Measurements from ENCODE around the gene HSDL1.

The HSDL1 gene

GRCh38 chr16:84088695-84089395, 56.1 kb downstream of the HSDL1 start:
- peak; percentile 44 for DNase-seq (ENCODE audit: low read depth)
- TF ChIP-seq POLR2A (IDR thresholded peaks at IDR 0.05; ENCODE audit: extremely low read depth, insufficient read length) (no peak), MAX (IDR thresholded peaks at IDR 0.05; ENCODE audit: low read depth, low read length) (peak; percentile 13; the same call in 1 of the 2 replicates), MYC (IDR thresholded peaks at IDR 0.05; ENCODE audit: low read depth, low read length) (no peak)
- TF ChIP-seq, protein P1, sequence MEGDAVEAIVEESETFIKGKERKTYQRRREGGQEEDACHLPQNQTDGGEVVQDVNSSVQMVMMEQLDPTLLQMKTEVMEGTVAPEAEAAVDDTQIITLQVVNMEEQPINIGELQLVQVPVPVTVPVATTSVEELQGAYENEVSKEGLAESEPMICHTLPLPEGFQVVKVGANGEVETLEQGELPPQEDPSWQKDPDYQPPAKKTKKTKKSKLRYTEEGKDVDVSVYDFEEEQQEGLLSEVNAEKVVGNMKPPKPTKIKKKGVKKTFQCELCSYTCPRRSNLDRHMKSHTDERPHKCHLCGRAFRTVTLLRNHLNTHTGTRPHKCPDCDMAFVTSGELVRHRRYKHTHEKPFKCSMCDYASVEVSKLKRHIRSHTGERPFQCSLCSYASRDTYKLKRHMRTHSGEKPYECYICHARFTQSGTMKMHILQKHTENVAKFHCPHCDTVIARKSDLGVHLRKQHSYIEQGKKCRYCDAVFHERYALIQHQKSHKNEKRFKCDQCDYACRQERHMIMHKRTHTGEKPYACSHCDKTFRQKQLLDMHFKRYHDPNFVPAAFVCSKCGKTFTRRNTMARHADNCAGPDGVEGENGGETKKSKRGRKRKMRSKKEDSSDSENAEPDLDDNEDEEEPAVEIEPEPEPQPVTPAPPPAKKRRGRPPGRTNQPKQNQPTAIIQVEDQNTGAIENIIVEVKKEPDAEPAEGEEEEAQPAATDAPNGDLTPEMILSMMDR (IDR thresholded peaks at IDR 0.05; ENCODE audit: low read depth, low read length), result no peak
- H3K4me3 ChIP-seq (ENCODE audit: low read depth, low read length), result no peak overlapping the region

DNA sequence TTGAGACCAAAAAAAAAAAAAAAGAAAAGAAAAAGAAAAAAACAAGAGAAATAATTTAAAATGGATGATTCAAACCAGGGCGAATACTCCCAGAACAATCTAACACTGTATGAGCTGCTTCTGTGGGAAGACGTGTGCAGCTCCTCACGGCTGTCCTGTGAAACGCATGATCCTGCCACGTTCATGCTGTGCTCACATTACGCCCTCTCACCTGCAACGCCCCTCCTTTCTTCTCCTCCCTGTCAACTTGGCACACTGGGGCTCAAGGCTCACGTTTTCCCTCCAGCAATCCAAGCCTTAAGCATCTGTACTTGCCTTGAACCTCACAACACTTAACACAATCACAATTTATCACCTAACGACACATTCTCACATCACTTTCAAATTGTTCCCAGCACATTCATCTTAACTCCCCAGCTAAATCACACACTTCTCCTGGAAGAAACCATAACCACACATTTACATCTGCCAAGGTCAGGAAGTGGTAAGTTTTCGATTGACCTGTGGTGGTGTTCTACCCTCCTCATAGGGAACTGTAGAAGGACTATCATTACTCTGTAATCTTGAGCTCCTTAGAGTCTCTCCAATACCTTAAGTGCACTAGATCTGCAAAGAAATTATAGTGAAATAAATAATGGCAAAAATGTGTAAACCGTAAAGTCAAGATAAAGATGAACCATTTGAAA, 57.4 kb downstream of the HSDL1 start:
- TF ChIP-seq MAX (IDR thresholded peaks at IDR 0.05; ENCODE audit: low read depth, low read length), result no peak
- TF ChIP-seq, protein P1 (IDR thresholded peaks at IDR 0.05; ENCODE audit: low read depth, low read length), result no peak
- no peak for TF ChIP-seq POLR2A (IDR thresholded peaks at IDR 0.05; ENCODE audit: extremely low read depth, insufficient read length)
- no peak for TF ChIP-seq MYC (IDR thresholded peaks at IDR 0.05; ENCODE audit: low read depth, low read length)
- DNase-seq (ENCODE audit: low read depth), result peak; percentile 56

GRCh38 chr16:84087001-84087400, 58.0 kb downstream of the HSDL1 start:
- no peak overlapping the region for H3K4me3 ChIP-seq (ENCODE audit: low read depth, low read length)
- DNase-seq (ENCODE audit: low read depth), result no peak
- no peak for TF ChIP-seq MYC (IDR thresholded peaks at IDR 0.05; ENCODE audit: low read depth, low read length)
- TF ChIP-seq, protein P1 (IDR thresholded peaks at IDR 0.05; ENCODE audit: low read depth, low read length), result no peak
- no peak for TF ChIP-seq POLR2A (IDR thresholded peaks at IDR 0.05; ENCODE audit: extremely low read depth, insufficient read length)
- TF ChIP-seq MAX (IDR thresholded peaks at IDR 0.05; ENCODE audit: low read depth, low read length), result no peak

More for the DNA sequence above, 57.4 kb downstream of the HSDL1 start:
- no peak overlapping the region for H3K4me3 ChIP-seq (ENCODE audit: low read depth, low read length)

GRCh38 chr16:84086341-84086740, 58.6 kb downstream of the HSDL1 start:
- TF ChIP-seq MAX (IDR thresholded peaks at IDR 0.05; ENCODE audit: low read depth, low read length) (no peak), MYC (IDR thresholded peaks at IDR 0.05; ENCODE audit: low read depth, low read length) (no peak), POLR2A (IDR thresholded peaks at IDR 0.05; ENCODE audit: extremely low read depth, insufficient read length) (no peak)
- TF ChIP-seq, protein P1 (IDR thresholded peaks at IDR 0.05; ENCODE audit: low read depth, low read length), result no peak
- DNase-seq (ENCODE audit: low read depth), result peak; percentile 37
- H3K4me3 ChIP-seq (ENCODE audit: low read depth, low read length), result no peak overlapping the region

DNA sequence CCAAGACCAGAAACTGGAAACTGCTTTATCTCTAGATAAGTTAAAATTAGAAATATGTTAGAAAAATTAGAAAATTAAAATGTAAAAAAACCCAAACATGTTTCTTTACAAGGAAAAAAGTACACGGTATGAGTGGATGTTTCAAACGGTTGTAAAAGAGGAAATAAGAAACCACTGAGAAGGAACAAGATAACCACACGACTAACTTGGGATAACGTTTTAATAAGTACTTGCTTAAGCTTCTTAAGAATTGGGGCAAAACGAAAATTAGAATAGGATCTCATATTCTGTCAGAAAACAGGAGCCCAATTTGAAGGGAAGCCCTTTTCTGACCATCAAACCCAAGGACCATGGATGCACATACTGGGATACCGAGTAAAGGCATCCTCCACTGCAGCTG, 59.2 kb downstream of the HSDL1 start:
- TF ChIP-seq, protein P1 (IDR thresholded peaks at IDR 0.05; ENCODE audit: low read depth, low read length), result no peak
- no peak for TF ChIP-seq MAX (IDR thresholded peaks at IDR 0.05; ENCODE audit: low read depth, low read length)
- TF ChIP-seq POLR2A (IDR thresholded peaks at IDR 0.05; ENCODE audit: extremely low read depth, insufficient read length), result no peak
- peak overlapping the region; percentile 32 for H3K4me3 ChIP-seq (ENCODE audit: low read depth, low read length)
- DNase-seq (ENCODE audit: low read depth), result peak; percentile 76
